Mesodermal cell (in vitro differentiated cells): ENCODE measurements around the gene PDE6B. TPM values are rescaled to one million over a fixed set of nuclear protein-coding genes. Genes with fewer than 3 reads are reported as not detected.
A peak's percentile ranks its signal among the peaks of the same experiment; 100 is the strongest.

Experiments
- H3K27ac ChIP-seq: 2 replicates; pipeline ENCODE4 v1.7.0; 2013; ENCODE audit warnings: mild to moderate bottlenecking, low read depth, low read length, moderate library complexity; ENCODE audit not compliant: severe bottlenecking
- H3K36me3 ChIP-seq: 2 replicates; pipeline ENCODE4 v1.7.1; 2013; ENCODE audit warnings: mild to moderate bottlenecking, low read length, moderate library complexity; ENCODE audit not compliant: control insufficient read depth, insufficient read depth
- H3K4me1 ChIP-seq: one replicate; pipeline ENCODE4 v1.7.1; 2013; ENCODE audit warnings: mild to moderate bottlenecking, low read length; ENCODE audit not compliant: insufficient read depth, control insufficient read depth, poor library complexity, severe bottlenecking
- H3K4me3 ChIP-seq: 2 replicates; pipeline ENCODE4 v1.7.0; 2013; ENCODE audit warnings: low read length, control low read depth, mild to moderate bottlenecking; ENCODE audit not compliant: insufficient read depth, poor library complexity, severe bottlenecking; ENCODE audit errors: extremely low read depth
- H3K9me3 ChIP-seq: 2 replicates; pipeline ENCODE4 v1.7.1; 2013; ENCODE audit warnings: mild to moderate bottlenecking, low read length, moderate library complexity; ENCODE audit not compliant: control insufficient read depth
- WGBS, 2 experiments: methylation state at CpG; one replicate each; pipeline ENCODE4 v1.1.5; 2013; ENCODE audit warnings: missing lambda C conversion rate in 2 of 2; ENCODE audit not compliant: insufficient coverage in 2 of 2; 5-methylcytosine and 5-hydroxymethylcytosine counted together
- polyA plus RNA-seq, 2 experiments: library from polyadenylated mRNA; stranded (reverse); fragments of 50-300 nt; gene quantifications; one replicate each; pipeline ENCODE4 v1.2.3, GENCODE V29; 2013

The PDE6B gene
- 3.8 TPM for polyA plus RNA-seq (2013, experiment 1 of 2)
- 2.0 TPM for polyA plus RNA-seq (2013, experiment 2 of 2)

- Histone ChIP-seq H3K27ac (no peak within 1 kb of the TSS), H3K9me3 (no peaks in the 10 kb centered on the region), H3K36me3 (no peaks in the 10 kb centered on the region), H3K4me3 (no peak within 1 kb of the TSS), H3K4me1 (peaks cover 17% of the 10 kb centered on the region)
- 69 to 83% methylated on average over 9 to 17 of the region's 21 CpGs for WGBS, 2 experiments
Observed at GRCh38 chr4:624705-625590, at the start of gene PDE6B. TSS of gene PDE6B (plus strand) at chr4:625573. CDS start at chr4:625627, 54 bp downstream.

GRCh38 chr4:576245-576821 is 49.0 kb upstream of the PDE6B start, which contains the start of gene TMEM271:
TSS of gene TMEM271 (minus strand) at chr4:576295. CDS start at chr4:576062, 233 bp downstream.
- Histone ChIP-seq H3K36me3 (no peaks in the 10 kb centered on the region), H3K4me1 (peaks cover 13% of the 10 kb centered on the region), H3K9me3 (no peaks in the 10 kb centered on the region), H3K4me3 (peak within 1 kb of the TSS; percentile 32), H3K27ac (no peak within 1 kb of the TSS)
- WGBS, 2 experiments, result 0% methylated on average over 8 to 13 of the region's 60 CpGs

GRCh38 chr4:576991-577498 is 48.3 kb upstream of the PDE6B start:
- Histone ChIP-seq H3K36me3 (no peaks in the 10 kb centered on the region), H3K27ac (no peak overlapping the region), H3K4me3 (peak overlapping the region; percentile 30), H3K4me1 (peaks cover 13% of the 10 kb centered on the region), H3K9me3 (no peaks in the 10 kb centered on the region)
- 0 to 2% methylated on average over 16 to 24 of the region's 37 CpGs for WGBS, 2 experiments

GRCh38 chr4:577499-578450 is 47.6 kb upstream of the PDE6B start:
- Histone ChIP-seq H3K27ac (no peak overlapping the region), H3K4me3 (peak overlapping the region; percentile 30), H3K36me3 (no peaks in the 10 kb centered on the region), H3K9me3 (no peaks in the 10 kb centered on the region), H3K4me1 (peaks cover 13% of the 10 kb centered on the region)
- 3% methylated on average over 47 of the region's 52 CpGs for WGBS, 2 experiments

GRCh38 chr4:578451-579443 is 46.6 kb upstream of the PDE6B start:
- WGBS, 2 experiments, result 57 to 64% methylated on average over 26 to 30 of the region's 32 CpGs
- Histone ChIP-seq H3K4me3 (no peak overlapping the region), H3K36me3 (no peaks in the 10 kb centered on the region), H3K27ac (no peak overlapping the region), H3K9me3 (no peaks in the 10 kb centered on the region), H3K4me1 (peaks cover 13% of the 10 kb centered on the region)

GRCh38 chr4:579543-580175 is 45.7 kb upstream of the PDE6B start:
- Histone ChIP-seq H3K4me1 (peaks cover 13% of the 10 kb centered on the region), H3K27ac (no peak overlapping the region), H3K9me3 (no peaks in the 10 kb centered on the region), H3K4me3 (no peak overlapping the region), H3K36me3 (no peaks in the 10 kb centered on the region)
- 73 to 79% methylated on average over 7 to 11 of the region's 11 CpGs for WGBS, 2 experiments

- peaks cover 11% of the 10 kb centered on the region for H3K4me1 ChIP-seq
- no peaks in the 10 kb centered on the region for H3K9me3 ChIP-seq
- no peak overlapping the region for H3K27ac ChIP-seq
- no peak overlapping the region for H3K4me3 ChIP-seq
- H3K36me3 ChIP-seq, result no peaks in the 10 kb centered on the region
- 73 to 100% methylated on average over 1 to 3 of the region's 6 CpGs for WGBS, 2 experiments
Observed at GRCh38 chr4:581181-581580, 44.2 kb upstream of the PDE6B start.

- WGBS, 2 experiments, result 69 to 90% methylated on average over 4 to 7 of the region's 9 CpGs
- peaks cover 11% of the 10 kb centered on the region for H3K4me1 ChIP-seq
Observed at GRCh38 chr4:581753-582361, 43.5 kb upstream of the PDE6B start.

GRCh38 chr4:583820-584219 is 41.6 kb upstream of the PDE6B start:
- no peaks in the 10 kb centered on the region for H3K36me3 ChIP-seq
- whole genome bisulfite sequencing, 2 experiments, result no CpG with 5 or more reads among the region's 2 CpGs
- no peaks in the 10 kb centered on the region for H3K4me1 ChIP-seq
- H3K27ac ChIP-seq, result no peak overlapping the region
- H3K9me3 ChIP-seq, result no peaks in the 10 kb centered on the region
- no peak overlapping the region for H3K4me3 ChIP-seq

More at GRCh38 chr4:581753-582361, 43.5 kb upstream of the PDE6B start:
- H3K9me3 ChIP-seq, result no peaks in the 10 kb centered on the region
- H3K4me3 ChIP-seq, result no peak overlapping the region
- no peak overlapping the region for H3K27ac ChIP-seq
- no peaks in the 10 kb centered on the region for H3K36me3 ChIP-seq
